ENCODE data around the gene OPA3.

Gene OPA3

GRCh38 chr19:45496349-45496953 lies 88.2 kb downstream of the OPA3 start:
- in situ Hi-C loops (cut with HindIII; ENCODE audit: low sequenced_read_pairs), result no loop called here

GRCh38 chr19:45495178-45495577 lies 89.4 kb downstream of the OPA3 start:
- no peak for TF ChIP-seq CTCF (IDR thresholded peaks at IDR 0.05; ENCODE audit: low read depth, low read length)
- in situ Hi-C loops (cut with HindIII; ENCODE audit: low sequenced_read_pairs), result no loop called here
- no peak overlapping the region for H3K4me3 ChIP-seq (ENCODE audit: low read depth, low read length)
- DNase-seq (ENCODE audit: low read depth, low spot score), result no peak

More at GRCh38 chr19:45496349-45496953, 88.2 kb downstream of the OPA3 start:
- no peak for DNase-seq (ENCODE audit: low read depth, low spot score)
- no peak for TF ChIP-seq CTCF (IDR thresholded peaks at IDR 0.05; ENCODE audit: low read depth, low read length)
- peak overlapping the region; percentile 65 for H3K4me3 ChIP-seq (ENCODE audit: low read depth, low read length)

GRCh38 chr19:45494261-45494916 lies 90.2 kb downstream of the OPA3 start:
- no peak overlapping the region for H3K4me3 ChIP-seq (ENCODE audit: low read depth, low read length)
- no peak for DNase-seq (ENCODE audit: low read depth, low spot score)
- in situ Hi-C loops (cut with HindIII; ENCODE audit: low sequenced_read_pairs), result no loop called here
- TF ChIP-seq CTCF (IDR thresholded peaks at IDR 0.05; ENCODE audit: low read depth, low read length), result no peak

- in situ Hi-C loops (cut with HindIII; ENCODE audit: low sequenced_read_pairs), result no loop called here
- peak; percentile 63 for DNase-seq (ENCODE audit: low read depth, low spot score)
- H3K4me3 ChIP-seq (ENCODE audit: low read depth, low read length), result peak overlapping the region; percentile 52
- no peak for TF ChIP-seq CTCF (IDR thresholded peaks at IDR 0.05; ENCODE audit: low read depth, low read length)
These were observed 91.8 kb downstream of the OPA3 start for GRCh38 chr19:45492627-45493470.

- TF ChIP-seq CTCF (IDR thresholded peaks at IDR 0.05; ENCODE audit: low read depth, low read length), result no peak
- in situ Hi-C loops (cut with HindIII; ENCODE audit: low sequenced_read_pairs), result no loop called here
- no peak overlapping the region for H3K4me3 ChIP-seq (ENCODE audit: low read depth, low read length)
- no peak for DNase-seq (ENCODE audit: low read depth, low spot score)
These were observed 92.4 kb downstream of the OPA3 start for GRCh38 chr19:45492137-45492626.

GRCh38 chr19:45489216-45489855 lies 95.3 kb downstream of the OPA3 start:
- in situ Hi-C loops (cut with HindIII; ENCODE audit: low sequenced_read_pairs), result no loop called here
- no peak for DNase-seq (ENCODE audit: low read depth, low spot score)
- TF ChIP-seq CTCF (IDR thresholded peaks at IDR 0.05; ENCODE audit: low read depth, low read length), result no peak

More at GRCh38 chr19:45489216-45489855, 95.3 kb downstream of the OPA3 start:
- no peak overlapping the region for H3K4me3 ChIP-seq (ENCODE audit: low read depth, low read length)

All from astrocyte of the spinal cord (primary cell).